Liver (tissue), 9 donors: ENCODE data around the gene ANKRD13D. TPM values are rescaled to one million over a fixed set of nuclear protein-coding genes. Genes with fewer than 3 reads are reported as not detected.

Experiments
- DNase-seq: peaks from one replicate; pipeline ENCODE4 v3.0.0-alpha.2; 2017; ENCODE audit warnings: low spot score
- H3K27ac ChIP-seq, 2 donors: one replicate each; pipeline ENCODE4 v1.7.0; 2013; ENCODE audit warnings: inconsistent platforms in 2 of 2, low read length in 2 of 2, control low read depth in 1 of 2, low read depth in 1 of 2, mild to moderate bottlenecking in 1 of 2
- H3K27me3 ChIP-seq, 4 donors: one replicate each; pipeline versions ENCODE4 v1.6.1 to v1.7.0; 2013; ENCODE audit warnings: low read length in 3 of 4, inconsistent platforms in 1 of 4, mild to moderate bottlenecking in 1 of 4, moderate library complexity in 1 of 4; ENCODE audit not compliant: control insufficient read depth in 4 of 4, insufficient read depth in 4 of 4
- H3K36me3 ChIP-seq, 4 donors: one replicate each; pipeline versions ENCODE4 v1.6.1 to v1.7.0; 2013; ENCODE audit warnings: low read length in 3 of 4, mild to moderate bottlenecking in 3 of 4, low read depth in 1 of 4, moderate library complexity in 1 of 4; ENCODE audit not compliant: control insufficient read depth in 4 of 4, insufficient read depth in 3 of 4
- H3K4me1 ChIP-seq, 4 donors: one replicate each; pipeline versions ENCODE4 v1.6.1 to v1.7.0; 2013; ENCODE audit warnings: low read length in 3 of 4, mild to moderate bottlenecking in 3 of 4, moderate library complexity in 1 of 4; ENCODE audit not compliant: control insufficient read depth in 4 of 4, insufficient read depth in 4 of 4
- H3K4me3 ChIP-seq, 3 donors: one replicate each; pipeline versions ENCODE4 v1.6.1 to v1.7.0; 2013; ENCODE audit warnings: low read length in 3 of 3, control low read depth in 1 of 3, low read depth in 1 of 3, mild to moderate bottlenecking in 1 of 3
- H3K9ac ChIP-seq, 2 donors: one replicate each; pipeline ENCODE4 v1.7.0; 2013; ENCODE audit warnings: low read length in 2 of 2, mild to moderate bottlenecking in 2 of 2, moderate library complexity in 2 of 2, control low read depth in 1 of 2, low read depth in 1 of 2
- H3K9me3 ChIP-seq, 4 donors: one replicate each; pipeline versions ENCODE4 v1.6.1 to v1.7.0; 2013; ENCODE audit warnings: low read length in 3 of 4; ENCODE audit not compliant: control insufficient read depth in 4 of 4
- HNF4A ChIP-seq, 2 donors: conservative IDR thresholded peaks; 2 replicates each; pipeline ENCODE4 v1.6.1; 2016; ENCODE audit warnings: antibody characterized with exemption in 2 of 2, mild to moderate bottlenecking in 2 of 2
- HNF4G ChIP-seq: IDR thresholded peaks from 2 replicates; pipeline ENCODE4 v1.6.1; 2016; ENCODE audit warnings: antibody characterized with exemption
- JUND ChIP-seq, 2 donors: IDR thresholded peaks; 2 replicates each; pipeline ENCODE4 v1.6.1; 2016; ENCODE audit warnings: antibody characterized with exemption in 2 of 2
- NR2F2 ChIP-seq: IDR thresholded peaks from 2 replicates; pipeline ENCODE4 v1.6.1; 2016; ENCODE audit warnings: antibody characterized with exemption
- RAD21 ChIP-seq, 2 donors: IDR thresholded peaks; 2 replicates each; pipeline ENCODE4 v1.6.1; 2016; ENCODE audit warnings: antibody characterized with exemption in 2 of 2, mild to moderate bottlenecking in 2 of 2
- RXRA ChIP-seq, 2 donors: IDR thresholded peaks; 2 replicates each; pipeline ENCODE4 v1.6.1; 2017 to 2018; ENCODE audit warnings: antibody characterized with exemption in 2 of 2, mild to moderate bottlenecking in 1 of 2
- SP1 ChIP-seq: IDR thresholded peaks from 2 replicates; pipeline ENCODE4 v1.6.1; 2018; ENCODE audit warnings: antibody characterized with exemption, mild to moderate bottlenecking
- YY1 ChIP-seq: IDR thresholded peaks from 2 replicates; pipeline ENCODE4 v1.6.1; 2016; ENCODE audit warnings: antibody characterized with exemption, mild to moderate bottlenecking
- WGBS: extraction: QIAGEN DNeasy Blood & Tissue Kit; methylation state at CpG from one replicate; pipeline ENCODE4 v1.1.7; 2013; 5-methylcytosine and 5-hydroxymethylcytosine counted together
- polyA plus RNA-seq, 2 donors: library from polyadenylated mRNA; stranded (reverse) in 1 of 2; unstranded in 1 of 2; fragments of 200-250 nt in 1 of 2; fragments of >200 nt in 1 of 2; fragmentation: Nextera tagmentation in 1 of 2; extraction: Ambion mirVana in 1 of 2; gene quantifications; one replicate each; pipeline versions ENCODE4 v1.2.1 to v1.2.3, GENCODE V29; 2013 to 2015
- total RNA-seq, 2 donors: library from RNA; depleted of rRNA; stranded (reverse); fragments of >200 nt; gene quantifications; one replicate each; pipeline ENCODE4 v1.2.3, GENCODE V29; 2014
- TF ChIP-seq, protein P1 (sequence below): IDR thresholded peaks from 2 replicates; pipeline ENCODE4 v1.6.1; 2016; ENCODE audit warnings: antibody characterized with exemption, mild to moderate bottlenecking
- TF ChIP-seq, protein P2 (sequence below): IDR thresholded peaks from 2 replicates; pipeline ENCODE4 v1.6.1; 2016; ENCODE audit warnings: antibody characterized with exemption
- TF ChIP-seq, protein P3 (sequence below): fragments of 150-350 bp; IDR thresholded peaks from 2 replicates; pipeline ENCODE4 v1.5.1; 2017; ENCODE audit warnings: improper control_type of control experiment, low read depth, low read length; ENCODE audit not compliant: missing input control
- donor health status: healthy.
- donor health status: healthy.
- donor health status: healthy.
- donor health status: healthy.
- donor health status: healthy.

Gene ANKRD13D
- total and polyA plus RNA-seq, 4 donors: 5.5 to 15.0 (median 5.9) TPM

DNA sequence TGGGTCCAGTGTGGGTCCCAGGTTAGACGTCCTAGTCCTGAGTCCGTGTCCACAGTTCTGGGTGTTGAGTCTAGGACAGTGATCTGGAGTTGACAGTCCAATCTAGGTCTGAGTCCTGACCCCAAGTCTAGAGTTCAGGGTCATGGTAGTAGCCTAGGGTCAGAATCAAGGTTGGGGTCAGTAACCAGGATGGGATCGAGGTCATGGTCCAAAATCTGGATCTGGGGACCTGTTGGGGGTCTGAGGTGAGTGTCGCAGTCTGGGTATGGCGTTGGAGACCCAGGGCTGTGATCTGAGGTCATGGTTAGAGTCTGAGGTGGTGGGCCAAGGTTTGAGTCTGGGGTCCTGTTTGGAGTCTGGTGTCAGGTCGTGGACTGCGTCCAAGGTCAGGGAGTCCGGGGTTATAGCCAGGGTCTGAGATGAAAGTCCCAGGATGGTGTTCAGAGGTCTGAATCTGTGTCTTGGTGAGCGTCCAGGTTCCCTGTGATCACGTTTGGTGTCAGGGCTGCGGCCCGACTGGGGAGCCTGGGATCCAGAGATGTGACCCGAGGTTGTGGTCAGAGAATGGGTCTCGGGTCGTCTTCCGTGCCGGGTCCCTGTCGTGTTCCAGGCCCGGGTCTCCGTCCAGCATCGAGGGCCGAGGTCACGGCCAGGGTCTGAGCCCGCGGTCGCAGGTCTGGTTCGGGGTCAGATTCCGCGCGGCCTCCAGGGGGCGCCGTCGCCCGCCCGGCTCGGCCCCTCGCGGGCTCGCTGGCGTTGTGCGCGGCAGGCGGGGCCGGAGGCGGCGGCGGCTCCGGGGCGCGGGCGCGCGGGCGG lies 23.3 kb upstream of the ANKRD13D start:
- peak overlapping the region; percentile 1 to 8 for H3K9ac ChIP-seq
- 8% methylated on average over 54 of the region's 54 CpGs for WGBS
- no peaks in the 10 kb centered on the region for H3K9me3 ChIP-seq
- H3K4me3 ChIP-seq: peak overlapping the region in 2 of 3 donors; percentile 20 to 79
- H3K27me3 ChIP-seq: no peaks in the 10 kb centered on the region
- H3K27ac ChIP-seq: peak overlapping the region; percentile 32 to 54
- H3K36me3 ChIP-seq: no peaks in the 10 kb centered on the region
- peaks cover 15 to 70% (median 50%) of the 10 kb centered on the region in 4 donors for H3K4me1 ChIP-seq
- DNase-seq: peak; percentile 88
- peak; percentile 59 for TF ChIP-seq NR2F2
- TF ChIP-seq, protein P1, sequence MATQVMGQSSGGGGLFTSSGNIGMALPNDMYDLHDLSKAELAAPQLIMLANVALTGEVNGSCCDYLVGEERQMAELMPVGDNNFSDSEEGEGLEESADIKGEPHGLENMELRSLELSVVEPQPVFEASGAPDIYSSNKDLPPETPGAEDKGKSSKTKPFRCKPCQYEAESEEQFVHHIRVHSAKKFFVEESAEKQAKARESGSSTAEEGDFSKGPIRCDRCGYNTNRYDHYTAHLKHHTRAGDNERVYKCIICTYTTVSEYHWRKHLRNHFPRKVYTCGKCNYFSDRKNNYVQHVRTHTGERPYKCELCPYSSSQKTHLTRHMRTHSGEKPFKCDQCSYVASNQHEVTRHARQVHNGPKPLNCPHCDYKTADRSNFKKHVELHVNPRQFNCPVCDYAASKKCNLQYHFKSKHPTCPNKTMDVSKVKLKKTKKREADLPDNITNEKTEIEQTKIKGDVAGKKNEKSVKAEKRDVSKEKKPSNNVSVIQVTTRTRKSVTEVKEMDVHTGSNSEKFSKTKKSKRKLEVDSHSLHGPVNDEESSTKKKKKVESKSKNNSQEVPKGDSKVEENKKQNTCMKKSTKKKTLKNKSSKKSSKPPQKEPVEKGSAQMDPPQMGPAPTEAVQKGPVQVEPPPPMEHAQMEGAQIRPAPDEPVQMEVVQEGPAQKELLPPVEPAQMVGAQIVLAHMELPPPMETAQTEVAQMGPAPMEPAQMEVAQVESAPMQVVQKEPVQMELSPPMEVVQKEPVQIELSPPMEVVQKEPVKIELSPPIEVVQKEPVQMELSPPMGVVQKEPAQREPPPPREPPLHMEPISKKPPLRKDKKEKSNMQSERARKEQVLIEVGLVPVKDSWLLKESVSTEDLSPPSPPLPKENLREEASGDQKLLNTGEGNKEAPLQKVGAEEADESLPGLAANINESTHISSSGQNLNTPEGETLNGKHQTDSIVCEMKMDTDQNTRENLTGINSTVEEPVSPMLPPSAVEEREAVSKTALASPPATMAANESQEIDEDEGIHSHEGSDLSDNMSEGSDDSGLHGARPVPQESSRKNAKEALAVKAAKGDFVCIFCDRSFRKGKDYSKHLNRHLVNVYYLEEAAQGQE: no peak
- TF ChIP-seq, protein P2, sequence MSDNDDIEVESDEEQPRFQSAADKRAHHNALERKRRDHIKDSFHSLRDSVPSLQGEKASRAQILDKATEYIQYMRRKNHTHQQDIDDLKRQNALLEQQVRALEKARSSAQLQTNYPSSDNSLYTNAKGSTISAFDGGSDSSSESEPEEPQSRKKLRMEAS: no peak
- peak; percentile 10 to 52 for TF ChIP-seq RXRA (IDR thresholded peaks at IDR 0.05)
- peak; percentile 62 to 87 for TF ChIP-seq HNF4A (conservative IDR thresholded peaks at IDR 0.05)
- peak; percentile 64 to 75 for TF ChIP-seq RAD21 (IDR thresholded peaks at IDR 0.05)
- TF ChIP-seq, protein P3, sequence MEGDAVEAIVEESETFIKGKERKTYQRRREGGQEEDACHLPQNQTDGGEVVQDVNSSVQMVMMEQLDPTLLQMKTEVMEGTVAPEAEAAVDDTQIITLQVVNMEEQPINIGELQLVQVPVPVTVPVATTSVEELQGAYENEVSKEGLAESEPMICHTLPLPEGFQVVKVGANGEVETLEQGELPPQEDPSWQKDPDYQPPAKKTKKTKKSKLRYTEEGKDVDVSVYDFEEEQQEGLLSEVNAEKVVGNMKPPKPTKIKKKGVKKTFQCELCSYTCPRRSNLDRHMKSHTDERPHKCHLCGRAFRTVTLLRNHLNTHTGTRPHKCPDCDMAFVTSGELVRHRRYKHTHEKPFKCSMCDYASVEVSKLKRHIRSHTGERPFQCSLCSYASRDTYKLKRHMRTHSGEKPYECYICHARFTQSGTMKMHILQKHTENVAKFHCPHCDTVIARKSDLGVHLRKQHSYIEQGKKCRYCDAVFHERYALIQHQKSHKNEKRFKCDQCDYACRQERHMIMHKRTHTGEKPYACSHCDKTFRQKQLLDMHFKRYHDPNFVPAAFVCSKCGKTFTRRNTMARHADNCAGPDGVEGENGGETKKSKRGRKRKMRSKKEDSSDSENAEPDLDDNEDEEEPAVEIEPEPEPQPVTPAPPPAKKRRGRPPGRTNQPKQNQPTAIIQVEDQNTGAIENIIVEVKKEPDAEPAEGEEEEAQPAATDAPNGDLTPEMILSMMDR: peak; percentile 88
- TF ChIP-seq SP1: peak; percentile 6
- TF ChIP-seq HNF4G: peak; percentile 43
- TF ChIP-seq JUND (IDR thresholded peaks at IDR 0.05): no peak

GRCh38 chr11:67266449-67267187 lies 22.5 kb upstream of the ANKRD13D start, which contains the start of gene GRK2:
GRK2 (plus strand) TSS chr11:67266473; CDS start chr11:67266700, 227 bp downstream.
- no peaks in the 10 kb centered on the region for H3K36me3 ChIP-seq
- DNase-seq: no peak
- H3K4me3 ChIP-seq: peak within 1 kb of the TSS; percentile 59 to 79 (median 79)
- H3K27ac ChIP-seq: peak within 1 kb of the TSS; percentile 84 to 85
- H3K9ac ChIP-seq: peak within 1 kb of the TSS; percentile 73 to 77
- under 1% methylated on average over 103 of the region's 103 CpGs for WGBS
- H3K9me3 ChIP-seq: no peaks in the 10 kb centered on the region
- H3K4me1 ChIP-seq: peaks cover 12 to 72% (median 51%) of the 10 kb centered on the region in 4 donors
- no peaks in the 10 kb centered on the region for H3K27me3 ChIP-seq
- TF ChIP-seq NR2F2 (no peak), YY1 (peak; percentile 54)
